Measurements from ENCODE around the gene IGF2.

DNA sequence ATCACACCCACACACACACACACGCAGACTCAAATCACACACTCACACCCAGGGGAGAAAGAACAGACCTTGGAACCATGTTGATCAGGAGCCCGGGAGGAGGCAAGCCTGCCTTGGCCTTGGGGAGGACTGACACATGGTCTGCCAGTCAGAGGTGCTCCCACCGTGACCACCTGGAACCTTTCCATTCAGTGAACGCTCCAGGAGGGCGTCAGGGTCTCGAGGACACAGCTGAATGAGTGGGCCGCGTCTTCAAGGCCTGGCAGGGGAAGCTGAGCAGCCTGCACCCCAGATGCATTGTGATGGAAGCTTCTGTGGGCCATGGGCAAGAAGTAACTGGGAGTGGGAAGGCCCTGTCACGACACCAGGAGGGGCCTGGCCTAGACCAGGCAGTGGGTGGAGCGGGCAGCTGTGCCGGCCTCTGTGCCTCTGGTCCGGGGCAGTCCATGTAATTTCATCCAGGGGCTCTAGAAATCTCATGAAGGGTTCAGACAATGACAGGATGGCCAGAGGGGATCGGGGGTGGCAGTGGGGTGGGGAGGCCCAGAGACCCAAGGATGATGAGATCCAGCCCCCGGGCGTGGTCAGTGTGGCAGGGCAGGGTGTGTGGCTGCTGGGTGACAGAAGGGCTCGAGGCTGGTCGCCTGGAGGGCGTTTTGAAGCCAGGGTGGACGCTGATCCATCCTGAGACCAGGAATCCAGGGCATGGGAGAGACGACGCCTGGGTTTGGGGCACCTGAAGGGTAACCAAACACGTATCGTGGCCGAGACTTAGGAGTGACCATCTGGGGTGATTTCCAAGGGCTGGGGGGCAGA, 53.7 kb downstream of the IGF2 start:
- no peak for TF ChIP-seq POLR2AphosphoS5 (IDR thresholded peaks at IDR 0.05)
- TF ChIP-seq CTCF (IDR thresholded peaks at IDR 0.05): no peak
- no peak for TF ChIP-seq EP300 (IDR thresholded peaks at IDR 0.05; ENCODE audit: low read depth)
